K562 (cell line): ENCODE data around the gene SERTAD4. TPM values are rescaled to one million over a fixed set of nuclear protein-coding genes. Genes with fewer than 3 reads are reported as not detected.

Experiments
- ATAC-seq: fragments of 200-7000 bp; cut with Tn5 transposase; 3 replicates; pipeline ENCODE4 v1.9.1; 2020; ENCODE audit warnings: moderate library complexity
- BruUV-seq: library from RNA; stranded (reverse); fragments of 400-500 nt; replicated peaks from 2 replicates; lab custom pipeline; 2021; lab: Mats Ljungman, UMichigan
- CTCF ChIA-PET: fragments of 300-600 bp; formaldehyde crosslinking; extraction: SDS; loops from one replicate; lab custom pipeline; 2021; ENCODE audit warnings: low intra/inter-chr PET ratio; lab: Yijun Ruan, JAX
- POLR2A ChIA-PET: fragments of 300-600, 350-650 bp; sonication (Branson Sonifier 250); formaldehyde crosslinking; extraction: SDS; loops from one replicate; lab custom pipeline; 2021; ENCODE audit warnings: antibody characterized with exemption, inconsistent platforms; lab: Yijun Ruan, JAX
- DNase-seq, 4 experiments: peaks; one replicate each; pipeline versions ENCODE4 v3.0.0 to v3.0.0-alpha.2; 2011 to 2018; ENCODE audit warnings: low spot score in 3 of 4, mixed read lengths in 3 of 4; ENCODE audit errors: extremely low read depth in 1 of 4
- FAIRE-seq: peaks from 2 replicates; lab custom pipeline; 2011; peaks lifted over from hg19 to GRCh38; lab: Jason Lieb, UNC
- H2AFZ ChIP-seq: 2 replicates; pipeline ENCODE4 v1.6.0; 2011; ENCODE audit warnings: low read depth, low read length, control low read depth, inconsistent platforms
- H3K27ac ChIP-seq: fragments of 200-600 bp; 3 replicates; pipeline ENCODE4 v1.8.0; 2011; ENCODE audit warnings: low read depth, mild to moderate bottlenecking, control low read depth, inconsistent platforms, low read length, moderate library complexity, mixed read lengths; ENCODE audit errors: extremely low read depth
- H3K27me3 ChIP-seq, 2 experiments: fragments of 300-600 bp in 1 of 2; 2 replicates in 1 of 2; 3 replicates in 1 of 2; pipeline versions ENCODE4 v1.6.0 to v1.8.0; 2011; ENCODE audit warnings: inconsistent platforms in 2 of 2, low read length in 2 of 2, mild to moderate bottlenecking in 1 of 2, mixed read lengths in 1 of 2, moderate library complexity in 1 of 2; ENCODE audit not compliant: control insufficient read depth in 2 of 2, insufficient read depth in 2 of 2
- H3K36me3 ChIP-seq: fragments of 300-600 bp; 3 replicates; pipeline ENCODE4 v1.8.0; 2011; ENCODE audit warnings: mild to moderate bottlenecking, low read length, inconsistent platforms; ENCODE audit not compliant: control insufficient read depth, insufficient read depth
- H3K4me1 ChIP-seq, 2 experiments: fragments of 200-600 bp in 1 of 2; replicated peaks in 1 of 2; 2 replicates in 1 of 2; 3 replicates in 1 of 2; pipeline versions ENCODE4 v1.5.1 to v1.8.0; 2011; ENCODE audit warnings: inconsistent platforms in 2 of 2, low read length in 2 of 2, mild to moderate bottlenecking in 1 of 2, mixed read lengths in 1 of 2, moderate library complexity in 1 of 2; ENCODE audit not compliant: control insufficient read depth in 2 of 2, insufficient read depth in 2 of 2
- H3K4me2 ChIP-seq: 2 replicates; pipeline ENCODE4 v1.6.1; 2011; ENCODE audit warnings: low read length, control low read depth, inconsistent platforms, mixed read lengths; ENCODE audit not compliant: insufficient read depth
- H3K4me3 ChIP-seq: fragments of 200-600 bp; sonication (generic), shearing (Covaris generic); 2 replicates; pipeline ENCODE4 v1.5.1; 2016; ENCODE audit warnings: control low read depth, inconsistent platforms
- H3K79me2 ChIP-seq: fragments of 200-600 bp; 3 replicates; pipeline ENCODE4 v1.8.0; 2011; ENCODE audit warnings: low read length, inconsistent platforms; ENCODE audit not compliant: control insufficient read depth, insufficient read depth
- H3K9ac ChIP-seq, 2 experiments: 2 replicates each; pipeline versions ENCODE4 v1.6.0 to v1.6.1; 2011; ENCODE audit warnings: low read depth in 2 of 2, low read length in 2 of 2, control low read depth in 1 of 2, inconsistent platforms in 1 of 2, mild to moderate bottlenecking in 1 of 2, mixed read lengths in 1 of 2; ENCODE audit not compliant: insufficient read depth in 1 of 2
- H3K9me1 ChIP-seq: one replicate; pipeline ENCODE4 v1.6.0; 2011; ENCODE audit warnings: inconsistent platforms, mild to moderate bottlenecking, low read length, moderate library complexity; ENCODE audit not compliant: control insufficient read depth, insufficient read depth
- H3K9me3 ChIP-seq: replicated peaks from 2 replicates; pipeline ENCODE4 v1.5.1; 2011; ENCODE audit warnings: low read depth, low read length, inconsistent platforms; ENCODE audit not compliant: control insufficient read depth, insufficient read depth
- H4K20me1 ChIP-seq: replicated peaks from 2 replicates; pipeline ENCODE4 v1.6.1; 2011; ENCODE audit warnings: low read length, inconsistent platforms, mixed read lengths; ENCODE audit not compliant: control insufficient read depth, insufficient read depth
- FOXP1 ChIP-seq: sonication (generic); formaldehyde crosslinking; IDR thresholded peaks from 2 replicates; pipeline ENCODE4 v1.8.0; 2022; ENCODE audit warnings: mild to moderate bottlenecking, missing genetic modification reagents
- KDM5B ChIP-seq: fragments of 200-600 bp; sonication (generic); IDR thresholded peaks from 2 replicates; pipeline ENCODE4 v1.6.1; 2012; ENCODE audit warnings: low read depth, mild to moderate bottlenecking, moderate library complexity, low read length, control low read depth, inconsistent platforms; ENCODE audit not compliant: insufficient replicate concordance
- MYBL2 ChIP-seq, 2 experiments: fragments of 450-650 bp in 1 of 2; sonication (generic) in 1 of 2; formaldehyde crosslinking in 1 of 2; IDR thresholded peaks; 2 replicates each; pipeline versions ENCODE4 v1.6.1 to v1.8.1; 2017 to 2022; ENCODE audit warnings: borderline replicate concordance in 1 of 2, inconsistent platforms in 1 of 2, low read depth in 1 of 2, mild to moderate bottlenecking in 1 of 2, missing genetic modification reagents in 1 of 2, moderate library complexity in 1 of 2
- MYC ChIP-seq, 2 experiments: fragments of 250-450 bp in 1 of 2; sonication (Bioruptor Pico) in 1 of 2; IDR thresholded peaks; 2 replicates each; pipeline versions ENCODE4 v1.5.1 to v1.6.1; 2012 to 2021; ENCODE audit warnings: low read depth in 2 of 2, borderline replicate concordance in 1 of 2, improper control_type of control experiment in 1 of 2, low read length in 1 of 2, mild to moderate bottlenecking in 1 of 2, moderate library complexity in 1 of 2
- PRPF4 ChIP-seq: fragments of 200-400 bp; formaldehyde crosslinking; IDR thresholded peaks from one replicate; pipeline ENCODE4 v1.6.1; 2017; ENCODE audit warnings: low read length, low read depth, mild to moderate bottlenecking; ENCODE audit not compliant: insufficient read depth, poor library complexity, severe bottlenecking
- TAL1 ChIP-seq: fragments of 450-650 bp; IDR thresholded peaks from 2 replicates; pipeline ENCODE4 v1.6.1; 2016; ENCODE audit warnings: mild to moderate bottlenecking
- TEAD4 ChIP-seq, 2 experiments: sonication (generic) in 1 of 2; formaldehyde crosslinking in 1 of 2; IDR thresholded peaks; 2 replicates each; pipeline versions ENCODE4 v1.6.1 to v1.8.0; 2012 to 2022; ENCODE audit warnings: borderline replicate concordance in 1 of 2, inconsistent platforms in 1 of 2, low read length in 1 of 2, mild to moderate bottlenecking in 1 of 2, missing genetic modification reagents in 1 of 2
- ZFP30 ChIP-seq: fragments of 250-450 bp; sonication (Bioruptor Pico); IDR thresholded peaks from 2 replicates; pipeline ENCODE4 v1.8.0; 2022; ENCODE audit warnings: moderate library complexity, mild to moderate bottlenecking, inconsistent platforms, borderline replicate concordance
- ZNF408 ChIP-seq: fragments of 250-450 bp; sonication (Bioruptor Pico); IDR thresholded peaks from 2 replicates; pipeline ENCODE4 v1.4.0; 2020; ENCODE audit warnings: low read depth, mild to moderate bottlenecking, moderate library complexity
- ZNF449 ChIP-seq: fragments of 250-450 bp; sonication (Bioruptor Pico); IDR thresholded peaks from 2 replicates; pipeline ENCODE4 v1.8.0; 2022; ENCODE audit warnings: moderate library complexity, mild to moderate bottlenecking, inconsistent platforms
- whole genome bisulfite sequencing: fragments of 100-300 bp; shearing (Covaris generic); methylation state at CpG from one replicate; pipeline ENCODE4 v1.1.6; 2016; ENCODE audit warnings: low coverage, mixed read lengths; ENCODE audit not compliant: insufficient coverage; ENCODE audit errors: missing lambda C conversion rate; 5-methylcytosine and 5-hydroxymethylcytosine counted together
- in situ Hi-C: fragments of 300-500 bp; cut with MboI; formaldehyde crosslinking; loops from 4 replicates; pipeline ENCODE4 v1.15.0; 2018; ENCODE audit warnings: inconsistent platforms, mixed read lengths
- intact Hi-C: fragments of 100-400 bp; cut with micrococcal nuclease; formaldehyde crosslinking; loops from 2 replicates; pipeline ENCODE4 v1.14.2; 2022
- polyA plus RNA-seq, 8 experiments: library from polyadenylated mRNA; depleted of rRNA in 4 of 8; stranded (reverse) in 5 of 8; unstranded in 3 of 8; fragments of >200 nt; fragmentation: Nextera tagmentation in 2 of 8; fragmentation: Illumina TruSeq in 1 of 8; extraction: Ambion mirVana in 2 of 8; extraction: Trizol in 1 of 8; gene quantifications; 2 replicates each; pipeline versions ENCODE4 v1.2.1 to v1.2.3, GENCODE V29; 2011 to 2014; ENCODE audit warnings: inconsistent platforms in 1 of 8, missing spikeins in 1 of 8
- total RNA-seq, 7 experiments: library from RNA; depleted of rRNA in 6 of 7; stranded (reverse); fragments of >200 nt in 6 of 7; fragmentation: Illumina TruSeq in 2 of 7; extraction: Trizol in 2 of 7; gene quantifications; 2 replicates each; pipeline versions ENCODE4 v1.2.1 to v1.2.3, GENCODE V29; 2011 to 2021; ENCODE audit warnings: low replicate concordance in 1 of 7
- TF ChIP-seq, protein P1 (sequence below): fragments of 250-450 bp; sonication (Bioruptor Pico); IDR thresholded peaks from 2 replicates; pipeline ENCODE4 v1.4.0; 2020; ENCODE audit warnings: borderline replicate concordance

Gene SERTAD4
- total and polyA plus RNA-seq, 9 of the 15 experiments (the other 6 are each of a cell fraction or from before 2014, with no cell fraction given), result not detected

GRCh38 chr1:210218047-210218446 lies 14.5 kb upstream of the SERTAD4 start (continued):
- TF ChIP-seq ZFP30 (CRISPR knock-in tag) (no peak), PRPF4 (no peak)

- H3K27me3 ChIP-seq, result no peaks in the 10 kb centered on the region
- H3K4me2 ChIP-seq, result no peak overlapping the region
- in situ Hi-C loops, result no loop called here
- H4K20me1 ChIP-seq, result no peaks in the 10 kb centered on the region
- WGBS, result 0% methylated on average over 6 of the region's 6 CpGs
- H3K79me2 ChIP-seq, result no peaks in the 10 kb centered on the region
- no peaks in the 10 kb centered on the region for H3K4me1 ChIP-seq
- H3K4me3 ChIP-seq, result no peak overlapping the region
- H3K9me1 ChIP-seq, result no peaks in the 10 kb centered on the region
- DNase-seq (no peak), FAIRE-seq (no peak), ATAC-seq (no peak)
- H3K27ac ChIP-seq, result no peak overlapping the region
- intact Hi-C loops, result no loop called here
- H3K9me3 ChIP-seq, result no peaks in the 10 kb centered on the region
- H3K9ac ChIP-seq, result no peak overlapping the region
- CTCF ChIA-PET, result no interaction called here
- POLR2A ChIA-PET, result no interaction called here
- no peaks in the 10 kb centered on the region for H3K36me3 ChIP-seq
- H2AFZ ChIP-seq, result no peak overlapping the region
- BruUV-seq, result no TSS peak
- TF ChIP-seq TAL1 (no peak), MYC (IDR thresholded peaks at IDR 0.05; ENCODE audit: low read depth, low read length) (no peak), MYC (CRISPR knock-in tag; IDR thresholded peaks at IDR 0.05; ENCODE audit: borderline replicate concordance, low read depth) (no peak), MYBL2 (IDR thresholded peaks at IDR 0.05; ENCODE audit: low read depth) (no peak), MYBL2 (CRISPR knock-in tag; IDR thresholded peaks at IDR 0.05; ENCODE audit: borderline replicate concordance) (no peak), ZNF408 (CRISPR knock-in tag) (no peak), KDM5B (no peak), FOXP1 (CRISPR knock-in tag) (no peak), ZNF449 (CRISPR knock-in tag) (no peak), TEAD4 (IDR thresholded peaks at IDR 0.05; ENCODE audit: low read length) (no peak), TEAD4 (CRISPR knock-in tag; IDR thresholded peaks at IDR 0.05; ENCODE audit: borderline replicate concordance) (no peak)
- TF ChIP-seq, protein P1, sequence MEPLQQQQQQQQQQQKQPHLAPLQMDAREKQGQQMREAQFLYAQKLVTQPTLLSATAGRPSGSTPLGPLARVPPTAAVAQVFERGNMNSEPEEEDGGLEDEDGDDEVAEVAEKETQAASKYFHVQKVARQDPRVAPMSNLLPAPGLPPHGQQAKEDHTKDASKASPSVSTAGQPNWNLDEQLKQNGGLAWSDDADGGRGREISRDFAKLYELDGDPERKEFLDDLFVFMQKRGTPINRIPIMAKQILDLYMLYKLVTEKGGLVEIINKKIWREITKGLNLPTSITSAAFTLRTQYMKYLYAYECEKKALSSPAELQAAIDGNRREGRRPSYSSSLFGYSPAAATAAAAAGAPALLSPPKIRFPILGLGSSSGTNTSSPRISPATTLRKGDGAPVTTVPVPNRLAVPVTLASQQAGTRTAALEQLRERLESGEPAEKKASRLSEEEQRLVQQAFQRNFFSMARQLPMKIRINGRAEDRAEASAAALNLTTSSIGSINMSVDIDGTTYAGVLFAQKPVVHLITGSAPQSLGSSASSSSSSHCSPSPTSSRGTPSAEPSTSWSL, result no peak
Measured at GRCh38 chr1:210222340-210223006, 10.1 kb upstream of the SERTAD4 start.
